GM18505 (cell line): ENCODE results near the gene GRAMD4.

Experiments
- ATAC-seq: cut with Tn5 transposase; IDR thresholded peaks from one replicate; pipeline ENCODE4 v1.9.1; 2021; ENCODE audit not compliant: unreplicated experiment
- POLR2A ChIP-seq: IDR thresholded peaks from 4 replicates; pipeline ENCODE4 v1.6.1; 2011; ENCODE audit warnings: borderline replicate concordance; ENCODE audit not compliant: insufficient read depth, insufficient read length; ENCODE audit errors: extremely low read depth

Gene GRAMD4

GRCh38 chr22:46619830-46620501 lies at the start of gene GRAMD4:
TSS of gene GRAMD4 (plus strand) at chr22:46620386. CDS start at chr22:46626800, 6,414 bp downstream.
- no peak for TF ChIP-seq POLR2A

GRCh38 chr22:46571642-46572250 lies 48.4 kb upstream of the GRAMD4 start:
- TF ChIP-seq POLR2A, result no peak
- no peak for ATAC-seq

More at GRCh38 chr22:46619830-46620501, at the start of gene GRAMD4:
- ATAC-seq, result no peak

GRCh38 chr22:46572911-46573780 lies 47.0 kb upstream of the GRAMD4 start:
- no peak for TF ChIP-seq POLR2A
- ATAC-seq, result no peak

DNA sequence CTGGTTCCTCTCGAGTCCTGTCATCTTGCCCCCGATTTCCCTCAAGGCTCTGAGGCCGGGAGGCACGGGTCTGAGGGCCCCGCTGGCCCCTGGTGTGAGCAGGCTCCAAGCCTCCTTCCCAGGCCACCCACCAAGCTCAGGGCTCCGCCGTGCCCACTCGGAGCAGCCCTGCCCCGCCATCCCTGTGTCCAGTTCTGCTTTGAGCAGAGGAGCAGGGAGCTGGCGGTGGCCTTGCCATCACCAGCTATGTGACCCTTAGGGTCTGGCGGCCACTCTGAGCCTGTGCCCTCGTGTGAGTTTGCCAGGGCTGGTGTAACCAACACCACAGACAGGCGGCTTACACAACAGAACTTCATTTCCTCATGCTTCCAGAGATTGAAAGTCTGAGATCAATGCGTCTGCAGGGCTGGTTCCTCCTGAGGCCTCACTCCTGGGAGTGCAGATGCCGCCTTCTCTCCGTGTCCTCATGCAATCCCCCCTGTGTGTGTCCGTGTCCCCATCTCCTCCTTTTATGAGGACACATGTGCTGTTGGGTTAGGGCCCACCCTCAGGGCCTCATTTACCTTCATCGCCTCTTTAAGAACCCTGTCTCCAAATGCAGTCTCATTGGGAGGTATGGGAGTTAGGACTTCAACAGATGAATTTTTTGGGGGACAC lies 46.3 kb upstream of the GRAMD4 start:
- TF ChIP-seq POLR2A, result no peak
- no peak for ATAC-seq

DNA sequence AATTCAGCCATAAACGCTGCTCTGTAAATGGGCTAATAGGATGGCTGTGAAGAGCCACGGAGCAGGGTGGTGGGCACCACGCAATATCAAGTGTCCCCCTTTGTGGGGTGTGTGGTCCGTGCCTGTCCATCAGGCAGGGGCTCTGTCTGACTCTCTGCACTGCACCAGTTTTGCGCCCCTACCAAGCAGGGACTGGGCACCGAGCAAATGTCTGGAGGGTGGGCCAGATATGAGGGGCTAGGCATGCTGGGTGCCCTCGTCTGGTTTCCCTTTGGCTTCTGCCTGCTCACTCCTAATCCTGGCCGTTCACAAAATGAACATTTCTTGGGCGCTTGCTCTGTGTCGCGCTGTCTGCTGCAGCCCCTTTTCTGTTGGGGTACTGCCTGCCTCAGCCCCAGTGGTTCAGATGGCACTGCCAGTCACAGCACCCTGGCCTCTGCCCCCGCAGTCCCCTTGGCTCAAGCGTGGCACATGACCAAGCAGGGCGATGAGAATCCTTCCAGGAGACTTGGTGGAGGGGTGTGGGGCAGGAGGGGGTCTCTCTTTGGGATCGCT lies 45.7 kb upstream of the GRAMD4 start:
- no peak for ATAC-seq
- no peak for TF ChIP-seq POLR2A

GRCh38 chr22:46574993-46575910 lies 44.9 kb upstream of the GRAMD4 start:
- no peak for TF ChIP-seq POLR2A
- no peak for ATAC-seq

DNA sequence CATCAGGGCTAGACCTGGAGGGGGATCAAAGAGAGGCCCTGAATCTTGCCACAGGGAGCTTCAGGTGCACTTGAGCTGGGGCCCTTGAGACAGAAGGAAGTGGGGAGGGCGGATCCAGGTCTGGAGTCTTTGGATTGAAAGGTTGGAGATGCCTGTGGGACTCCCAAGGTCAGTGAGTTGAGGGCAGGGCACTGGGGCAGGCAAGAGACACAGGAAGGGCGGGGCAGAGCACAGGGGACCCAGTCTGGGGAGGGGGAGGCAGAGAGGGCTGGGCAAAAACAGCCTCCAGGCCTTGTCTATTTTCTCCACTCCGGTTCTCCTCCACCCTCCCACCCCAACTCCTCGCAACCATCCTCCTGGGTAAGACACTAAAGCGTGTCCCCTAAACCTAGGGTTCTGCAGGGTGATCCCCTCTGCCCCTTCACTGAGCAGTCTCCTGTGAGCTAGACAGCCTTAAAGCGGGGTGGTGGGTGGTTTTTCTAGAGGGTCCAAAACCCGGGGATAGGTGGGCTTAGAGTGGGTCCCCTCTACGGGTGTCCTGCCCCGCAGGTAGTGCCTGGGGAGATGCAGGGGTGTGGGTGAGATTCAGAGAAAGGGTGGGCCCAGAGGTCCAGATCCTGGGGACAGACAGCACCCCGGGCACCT lies 44.2 kb upstream of the GRAMD4 start:
- no peak for ATAC-seq
- no peak for TF ChIP-seq POLR2A

DNA sequence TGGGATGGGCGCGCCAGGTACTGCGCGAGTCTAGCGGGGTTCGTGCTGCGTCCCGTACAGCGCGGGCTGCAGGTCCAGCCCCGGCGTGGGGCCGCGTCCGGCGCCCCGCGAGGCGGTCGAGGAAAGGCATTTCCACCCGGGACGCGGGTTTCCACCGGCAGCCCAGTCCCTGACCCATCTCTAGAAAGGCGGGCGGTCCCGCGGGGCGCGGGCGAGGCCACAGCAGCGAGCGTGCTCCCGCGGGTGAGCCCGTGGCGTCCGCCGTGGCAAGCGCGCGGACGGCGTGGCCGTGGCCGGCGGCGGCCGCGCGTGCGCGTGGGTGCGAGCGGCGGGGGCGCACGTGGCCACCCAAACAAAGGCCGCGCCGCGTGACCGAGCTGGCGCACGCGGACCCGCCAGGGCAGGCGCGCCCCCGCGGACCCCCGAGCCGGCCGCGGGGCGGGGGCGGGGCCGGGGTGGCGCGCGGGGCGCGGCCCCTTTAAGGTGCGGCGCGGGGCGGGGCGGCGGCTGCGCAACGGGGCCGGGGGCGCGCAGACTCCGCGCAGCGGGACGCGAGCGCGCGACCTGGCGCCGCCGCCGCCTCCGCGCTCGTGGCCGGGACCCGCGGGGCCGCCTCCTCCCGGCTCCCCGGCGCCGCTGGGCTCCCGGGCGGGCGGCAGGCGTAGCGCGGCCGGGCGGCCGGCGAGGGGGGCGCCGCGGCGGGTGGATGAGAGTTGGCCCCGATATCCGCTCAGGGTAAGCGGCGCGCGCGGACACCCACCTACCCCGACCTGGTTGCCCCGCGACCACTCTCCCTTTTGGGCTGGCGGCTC lies 43.4 kb upstream of the GRAMD4 start:
- ATAC-seq, result no peak
- no peak for TF ChIP-seq POLR2A

- ATAC-seq, result no peak
- TF ChIP-seq POLR2A, result no peak
These were observed 42.6 kb upstream of the GRAMD4 start for GRCh38 chr22:46577368-46578249.

GRCh38 chr22:46578251-46578823 lies 41.8 kb upstream of the GRAMD4 start:
- TF ChIP-seq POLR2A, result no peak
- ATAC-seq, result no peak
